GM12878 (cell line): Measurements from ENCODE around the gene CELSR3. TPM values are rescaled to one million over a fixed set of nuclear protein-coding genes. Genes with fewer than 3 reads are reported as not detected.

Source experiments
- ATAC-seq: fragments of 200-7000 bp; cut with Tn5 transposase; 3 replicates; pipeline ENCODE4 v1.9.1; 2020; ENCODE audit warnings: mild to moderate bottlenecking, moderate library complexity
- BruUV-seq: library from RNA; stranded (reverse); fragments of 400-500 nt; replicated peaks from 2 replicates; lab custom pipeline; 2021; lab: Mats Ljungman, UMichigan
- CTCF ChIA-PET: fragments of 300-600 bp; sonication (Branson Sonifier 250); formaldehyde crosslinking; extraction: SDS; loops from one replicate; lab custom pipeline; 2021; ENCODE audit warnings: inconsistent platforms; lab: Yijun Ruan, JAX
- POLR2A ChIA-PET: fragments of 350-600 bp; formaldehyde crosslinking; extraction: SDS; loops from one replicate; lab custom pipeline; 2021; ENCODE audit warnings: inconsistent platforms; lab: Charles Lee
- RAD21 ChIA-PET: fragments of 300-600 bp; sonication (Branson Sonifier 250); formaldehyde crosslinking; loops from one replicate; lab custom pipeline; 2023; ENCODE audit warnings: antibody characterized with exemption; ENCODE audit not compliant: unreplicated experiment; lab: Charles Lee
- SMC1A ChIA-PET: fragments of 300-600 bp; sonication (Branson Sonifier 250); formaldehyde crosslinking; loops from one replicate; lab custom pipeline; 2023; ENCODE audit not compliant: unreplicated experiment, uncharacterized antibody; lab: Charles Lee
- DNase-seq: peaks from one replicate; pipeline ENCODE4 v3.0.0-alpha.2; 2011; ENCODE audit warnings: low read depth, low spot score
- FAIRE-seq: peaks from 3 replicates; lab custom pipeline; 2011; peaks lifted over from hg19 to GRCh38; lab: Jason Lieb, UNC
- H2AFZ ChIP-seq: 2 replicates; pipeline ENCODE4 v1.6.0; 2011; ENCODE audit warnings: low read depth, low read length, control low read depth; ENCODE audit not compliant: control insufficient read depth
- H3K27ac ChIP-seq: 2 replicates; pipeline ENCODE4 v1.5.1; 2011; ENCODE audit warnings: control low read depth; ENCODE audit not compliant: control insufficient read depth, insufficient read depth
- H3K27me3 ChIP-seq, 2 experiments: replicated peaks in 1 of 2; 2 replicates each; pipeline versions ENCODE4 v1.6.0 to v1.6.1; 2011; ENCODE audit warnings: low read length in 1 of 2; ENCODE audit not compliant: control insufficient read depth in 2 of 2, insufficient read depth in 2 of 2
- H3K36me3 ChIP-seq, 2 experiments: 2 replicates each; pipeline ENCODE4 v1.5.1; 2011; ENCODE audit warnings: low read length in 1 of 2; ENCODE audit not compliant: control insufficient read depth in 2 of 2, insufficient read depth in 2 of 2
- H3K4me1 ChIP-seq: 2 replicates; pipeline ENCODE4 v1.6.1; 2011; ENCODE audit warnings: mild to moderate bottlenecking, low read length, moderate library complexity, mixed read lengths; ENCODE audit not compliant: control insufficient read depth, insufficient read depth
- H3K4me2 ChIP-seq: 2 replicates; pipeline ENCODE4 v1.6.0; 2011; ENCODE audit warnings: control low read depth; ENCODE audit not compliant: control insufficient read depth, insufficient read depth
- H3K4me3 ChIP-seq: fragments of 200-600 bp; sonication (generic); 2 replicates; pipeline ENCODE4 v1.5.1; 2016
- H3K79me2 ChIP-seq: 2 replicates; pipeline ENCODE4 v1.6.0; 2011; ENCODE audit warnings: low read length; ENCODE audit not compliant: control insufficient read depth, insufficient read depth
- H3K9ac ChIP-seq: 2 replicates; pipeline ENCODE4 v1.8.0; 2011; ENCODE audit warnings: low read length, control low read depth, mixed read lengths; ENCODE audit not compliant: control insufficient read depth, insufficient read depth
- H3K9me3 ChIP-seq: replicated peaks from 3 replicates; pipeline ENCODE4 v1.5.1; 2011; ENCODE audit warnings: mild to moderate bottlenecking, low read length; ENCODE audit not compliant: control insufficient read depth, insufficient read depth
- H4K20me1 ChIP-seq: 2 replicates; pipeline ENCODE4 v1.6.0; 2011; ENCODE audit not compliant: control insufficient read depth, insufficient read depth
- BCL3 ChIP-seq: IDR thresholded peaks from 2 replicates; pipeline ENCODE4 v1.6.1; 2011; ENCODE audit warnings: borderline replicate concordance, low read depth, mild to moderate bottlenecking, moderate library complexity, low read length; ENCODE audit not compliant: insufficient read depth, poor library complexity, severe bottlenecking
- BCLAF1 ChIP-seq: fragments of 450-650 bp; IDR thresholded peaks from 2 replicates; pipeline ENCODE4 v1.6.1; 2017; ENCODE audit warnings: antibody characterized with exemption, mild to moderate bottlenecking, moderate library complexity
- GABPA ChIP-seq: IDR thresholded peaks from 2 replicates; pipeline ENCODE4 v1.6.1; 2014; ENCODE audit warnings: antibody characterized with exemption, low read depth, mild to moderate bottlenecking, inconsistent platforms
- SUZ12 ChIP-seq: fragments of 200-600 bp; sonication (generic); IDR thresholded peaks from one replicate; pipeline ENCODE4 v1.6.1; 2018; ENCODE audit warnings: antibody characterized with exemption, mild to moderate bottlenecking; ENCODE audit not compliant: unreplicated experiment
- ZBTB4 ChIP-seq: fragments of 450-650 bp; formaldehyde crosslinking; IDR thresholded peaks from 2 replicates; pipeline ENCODE4 v1.4.0; 2022; ENCODE audit warnings: mild to moderate bottlenecking, moderate library complexity
- WGBS: methylation state at CpG from one replicate; pipeline ENCODE4 v1.1.6; 2016; ENCODE audit warnings: low lambda C conversion rate; ENCODE audit not compliant: insufficient replicate concordance, insufficient coverage; ENCODE audit errors: missing lambda C conversion rate; 5-methylcytosine and 5-hydroxymethylcytosine counted together
- in situ Hi-C: fragments of 300-500 bp; cut with MboI; formaldehyde crosslinking; loops from 9 replicates; pipeline ENCODE4 v1.14.3; 2018; ENCODE audit warnings: mixed read lengths
- intact Hi-C: fragments of 100-400 bp; cut with micrococcal nuclease; formaldehyde crosslinking; loops from one replicate; pipeline ENCODE4 v1.14.2; 2022; ENCODE audit not compliant: unreplicated experiment
- polyA plus RNA-seq, 11 experiments: library from polyadenylated mRNA; depleted of rRNA in 4 of 11; unstranded in 6 of 11; stranded (reverse) in 5 of 11; fragments of >200 nt; fragmentation: Nextera tagmentation in 4 of 11; fragmentation: Illumina TruSeq in 1 of 11; extraction: Ambion mirVana in 4 of 11; extraction: Trizol in 1 of 11; gene quantifications; 1 replicate in 1 of 11; 2 replicates in 10 of 11; pipeline versions ENCODE4 v1.2.1 to v1.2.3, GENCODE V29; 2011 to 2016; ENCODE audit warnings: inconsistent platforms in 2 of 11, missing spikeins in 2 of 11, low read depth in 1 of 11
- total RNA-seq, 4 experiments: library from RNA; depleted of rRNA in 3 of 4; stranded (reverse); fragments of >200 nt in 3 of 4; fragmentation: Illumina TruSeq in 1 of 4; extraction: Trizol in 1 of 4; gene quantifications; 2 replicates each; pipeline versions ENCODE4 v1.2.1 to v1.2.3, GENCODE V29; 2013 to 2021

The CELSR3 gene
- total and polyA plus RNA-seq, 10 of the 15 experiments (the other 5 are each of a cell fraction or from before 2014, with no cell fraction given) = 0.08 to 1.6 (median 0.57) TPM

- TF ChIP-seq ZBTB4 (CRISPR knock-in tag) = no peak
- no peak for TF ChIP-seq SUZ12
- TF ChIP-seq BCL3 = no peak
These were observed 65.8 kb downstream of the CELSR3 start (continued) for GRCh38 chr3:48596676-48597407.

- no peaks in the 10 kb centered on the region; the same call in 1 of the 2 replicates for H3K4me1 ChIP-seq
- no peak overlapping the region for H3K4me3 ChIP-seq
- intact Hi-C loops (no loop called here), in situ Hi-C loops (no loop called here)
- ATAC-seq (no peak), FAIRE-seq (no peak), DNase-seq (no peak)
- H3K27ac ChIP-seq = no peak overlapping the region
- H2AFZ ChIP-seq = no peak overlapping the region
- ChIA-PET SMC1A (no interaction called here), POLR2A (no interaction called here), CTCF (interaction anchor here (0.6 kb wide), 1 partner anchor 17 kb away, joined by 3 read pairs; no protein-coding TSS in a partner anchor), RAD21 (no interaction called here)
- H4K20me1 ChIP-seq = no peaks in the 10 kb centered on the region
- no peak overlapping the region for H3K9ac ChIP-seq
- no peak overlapping the region for H3K4me2 ChIP-seq
- H3K36me3 ChIP-seq = peaks cover 16 to 25% of the 10 kb centered on the region in 2 experiments
- no peaks in the 10 kb centered on the region for H3K9me3 ChIP-seq
- H3K27me3 ChIP-seq = peaks cover 0 to 9% of the 10 kb centered on the region in 2 experiments; a peak in 2 of 4 replicates
- H3K79me2 ChIP-seq = no peaks in the 10 kb centered on the region
- BruUV-seq = no TSS peak
- 61% methylated on average over 5 of the region's 5 CpGs for WGBS
- TF ChIP-seq BCLAF1 (no peak), GABPA (no peak), ZBTB4 (CRISPR knock-in tag) (no peak)
These were observed 66.5 kb downstream of the CELSR3 start for GRCh38 chr3:48596157-48596556.
